Esophagus squamous epithelium (tissue), 5 donors: ENCODE results near the gene ITGA8. TPM values are rescaled to one million over a fixed set of nuclear protein-coding genes. Genes with fewer than 3 reads are reported as not detected.
A peak's percentile ranks its signal among the peaks of the same experiment; 100 is the strongest.

Experiments used
- DNase-seq: peaks from one replicate; lab custom pipeline; 2025; lab: John Stamatoyannopoulos, UW
- H3K27ac ChIP-seq, 4 donors: fragments of 200-600 bp; sonication (generic); one replicate each; pipeline ENCODE4 v1.5.1; 2016 to 2019; ENCODE audit warnings: mild to moderate bottlenecking in 1 of 4
- H3K27me3 ChIP-seq, 4 donors: fragments of 200-600 bp; sonication (generic); 1 replicate in 3 of 4; 2 replicates in 1 of 4; pipeline versions ENCODE4 v1.5.1 to v1.6.0; 2017 to 2021; ENCODE audit warnings: antibody characterized with exemption in 1 of 4
- H3K36me3 ChIP-seq, 3 donors: fragments of 200-600 bp; sonication (generic); one replicate each; pipeline ENCODE4 v1.5.1; 2016 to 2019
- H3K4me1 ChIP-seq, 3 donors: fragments of 200-600 bp; sonication (generic); one replicate each; pipeline ENCODE4 v1.5.1; 2017 to 2019
- H3K4me3 ChIP-seq, 4 donors: fragments of 200-600 bp; sonication (generic); 1 replicate in 3 of 4; 2 replicates in 1 of 4; pipeline ENCODE4 v1.5.1; 2016 to 2019; ENCODE audit warnings: mild to moderate bottlenecking in 2 of 4, moderate library complexity in 1 of 4
- H3K9me3 ChIP-seq, 3 donors: fragments of 200-600 bp; sonication (generic); one replicate each; pipeline ENCODE4 v1.5.1; 2016 to 2019
- CTCF ChIP-seq, 6 experiments: fragments of 450-650 bp in 4 of 6; fragments of 200-600 bp in 2 of 6; sonication (generic) in 2 of 6; IDR thresholded peaks; one replicate each; pipeline ENCODE4 v1.5.1; 2016 to 2019; ENCODE audit warnings: antibody characterized with exemption in 6 of 6, mild to moderate bottlenecking in 4 of 6, moderate library complexity in 4 of 6
- POLR2A ChIP-seq, 4 donors: fragments of 450-650 bp; IDR thresholded peaks; one replicate each; pipeline ENCODE4 v1.6.1; 2017; ENCODE audit warnings: antibody characterized with exemption in 4 of 4, mild to moderate bottlenecking in 4 of 4, moderate library complexity in 3 of 4
- WGBS, 2 donors: methylation state at CpG; one replicate each; pipeline ENCODE4 v1.1.5; 2018; 5-methylcytosine and 5-hydroxymethylcytosine counted together
- intact Hi-C: fragments of 100-400 bp; cut with DNase I; formaldehyde crosslinking; loops from one replicate; pipeline ENCODE4 v1.15.0; 2022
- total RNA-seq, 4 donors: library from RNA; depleted of rRNA; stranded (reverse); fragments of >200 nt; gene quantifications; one replicate each; pipeline ENCODE4 v1.1.0, GENCODE V29; 2016
- donor health status: DM: yes; HTN: yes; CAD: no.

ITGA8 gene
- total RNA-seq, 4 donors from 2014 or later, result 1.0 to 22.5 (median 7.5) TPM

- peak overlapping the region; percentile 35 to 65 (median 47) for H3K4me3 ChIP-seq
- WGBS, 2 donors, result 15% methylated on average over 10 to 14 of the region's 17 CpGs
- peaks cover 0 to 25% (median 0%) of the 10 kb centered on the region in 3 donors for H3K4me1 ChIP-seq
- DNase-seq, result no peak
- intact Hi-C loops, result no loop called here
- TF ChIP-seq POLR2A (IDR thresholded peaks at IDR 0.05) (no peak), CTCF (IDR thresholded peaks at IDR 0.05) (no peak)
- H3K36me3 ChIP-seq, result no peaks in the 10 kb centered on the region
- H3K27ac ChIP-seq, result peak overlapping the region; percentile 40 to 88 (median 72)
- H3K9me3 ChIP-seq, result no peaks in the 10 kb centered on the region
- H3K27me3 ChIP-seq, result peaks cover 0 to 40% (median 4%) of the 10 kb centered on the region in 4 donors
These were observed 1.1 kb downstream of the ITGA8 start for GRCh38 chr10:15718694-15719048.

GRCh38 chr10:15715619-15716227 is 4.0 kb downstream of the ITGA8 start:
- 42 to 51% methylated on average over 5 of the region's 5 CpGs for WGBS, 2 donors
- intact Hi-C loops, result no loop called here
- Histone ChIP-seq H3K9me3 (no peaks in the 10 kb centered on the region), H3K4me3 (peak overlapping the region in 1 of 4 donors; percentile 26), H3K27me3 (peaks cover 0 to 27% (median 4%) of the 10 kb centered on the region in 4 donors), H3K4me1 (peaks cover 0 to 25% (median 0%) of the 10 kb centered on the region in 3 donors), H3K36me3 (no peaks in the 10 kb centered on the region), H3K27ac (no peak overlapping the region)
- TF ChIP-seq POLR2A (IDR thresholded peaks at IDR 0.05) (no peak), CTCF (IDR thresholded peaks at IDR 0.05) (peak in 4 of 6 experiments; percentile 26 to 36 (median 30))
- no peak for DNase-seq

GRCh38 chr10:15714847-15715246 is 4.9 kb downstream of the ITGA8 start:
- WGBS, 2 donors, result 78 to 79% methylated on average over 5 of the region's 5 CpGs
- Histone ChIP-seq H3K36me3 (no peaks in the 10 kb centered on the region), H3K4me1 (peaks cover 0 to 22% (median 0%) of the 10 kb centered on the region in 3 donors), H3K4me3 (peak overlapping the region in 1 of 4 donors; percentile 26), H3K27ac (no peak overlapping the region), H3K9me3 (no peaks in the 10 kb centered on the region), H3K27me3 (peaks cover 0 to 18% (median 4%) of the 10 kb centered on the region in 4 donors)
- intact Hi-C loops, result no loop called here
- TF ChIP-seq POLR2A (IDR thresholded peaks at IDR 0.05), result no peak
- no peak for TF ChIP-seq CTCF (IDR thresholded peaks at IDR 0.05)
- DNase-seq, result no peak

GRCh38 chr10:15712883-15713282 is 6.8 kb downstream of the ITGA8 start:
- no peak overlapping the region for H3K4me3 ChIP-seq
- H3K4me1 ChIP-seq, result peaks cover 0 to 9% (median 0%) of the 10 kb centered on the region in 3 donors
- 52 to 59% methylated on average over 2 of the region's 2 CpGs for WGBS, 2 donors
- no peak for DNase-seq
- intact Hi-C loops, result no loop called here
- H3K27ac ChIP-seq, result no peak overlapping the region
- no peaks in the 10 kb centered on the region for H3K27me3 ChIP-seq
- H3K36me3 ChIP-seq, result no peaks in the 10 kb centered on the region
- H3K9me3 ChIP-seq, result no peaks in the 10 kb centered on the region
- TF ChIP-seq CTCF (IDR thresholded peaks at IDR 0.05), result no peak
- TF ChIP-seq POLR2A (IDR thresholded peaks at IDR 0.05), result no peak

- TF ChIP-seq CTCF (IDR thresholded peaks at IDR 0.05) (no peak), POLR2A (IDR thresholded peaks at IDR 0.05) (no peak)
- no peak overlapping the region for H3K27ac ChIP-seq
- 74 to 87% methylated on average over 5 of the region's 5 CpGs for WGBS, 2 donors
- H3K4me1 ChIP-seq, result peaks cover 0 to 3% (median 0%) of the 10 kb centered on the region in 3 donors
- H3K4me3 ChIP-seq, result no peak overlapping the region
- intact Hi-C loops, result no loop called here
- no peaks in the 10 kb centered on the region for H3K27me3 ChIP-seq
- no peaks in the 10 kb centered on the region for H3K36me3 ChIP-seq
- DNase-seq, result no peak
- H3K9me3 ChIP-seq, result no peaks in the 10 kb centered on the region
These were observed 9.3 kb downstream of the ITGA8 start for GRCh38 chr10:15710455-15710854.
